ENCODE results near the gene ZNF236.

- TF ChIP-seq CTCF (IDR thresholded peaks at IDR 0.05): no peak
- no peak for TF ChIP-seq EP300 (IDR thresholded peaks at IDR 0.05)
- TF ChIP-seq POLR2A (IDR thresholded peaks at IDR 0.05): no peak
Observed at GRCh38 chr18:76960528-76961035, 138.2 kb downstream of the ZNF236 start.

Measured in tibial nerve (tissue), 4 donors.